Small intestine (tissue), 16 donors: ENCODE data around the gene NEUROG1. TPM values are rescaled to one million over a fixed set of nuclear protein-coding genes. Genes with fewer than 3 reads are reported as not detected.
A peak's percentile ranks its signal among the peaks of the same experiment; 100 is the strongest.

ENCODE experiments used
- DNase-seq, 2 donors: peaks; one replicate each; pipeline versions ENCODE4 v3.0.0 to v3.0.0-alpha.2; 2013
- FAIRE-seq: peaks from 2 replicates; lab custom pipeline; 2012; peaks lifted over from hg19 to GRCh38; lab: Jason Lieb, UNC
- H3K27ac ChIP-seq, 3 donors: one replicate each; pipeline ENCODE4 v1.5.1; 2013; ENCODE audit warnings: low read length in 2 of 3, mild to moderate bottlenecking in 2 of 3, control low read depth in 1 of 3, inconsistent platforms in 1 of 3, low read depth in 1 of 3, moderate library complexity in 1 of 3
- H3K27me3 ChIP-seq, 3 donors: one replicate each; pipeline ENCODE4 v1.6.1; 2013; ENCODE audit warnings: low read length in 3 of 3, inconsistent platforms in 1 of 3; ENCODE audit not compliant: control insufficient read depth in 3 of 3, insufficient read depth in 3 of 3
- H3K36me3 ChIP-seq, 3 donors: one replicate each; pipeline ENCODE4 v1.6.1; 2013; ENCODE audit warnings: low read length in 3 of 3, inconsistent platforms in 1 of 3, low read depth in 1 of 3, mild to moderate bottlenecking in 1 of 3, moderate library complexity in 1 of 3; ENCODE audit not compliant: control insufficient read depth in 3 of 3, insufficient read depth in 2 of 3
- H3K4me1 ChIP-seq, 3 donors: one replicate each; pipeline ENCODE4 v1.6.1; 2013; ENCODE audit warnings: low read length in 2 of 3, inconsistent platforms in 1 of 3, low read depth in 1 of 3, mild to moderate bottlenecking in 1 of 3, moderate library complexity in 1 of 3; ENCODE audit not compliant: control insufficient read depth in 3 of 3, insufficient read depth in 2 of 3
- H3K4me3 ChIP-seq, 3 donors: one replicate each; pipeline ENCODE4 v1.5.1; 2013; ENCODE audit warnings: low read length in 3 of 3, control low read depth in 1 of 3, inconsistent platforms in 1 of 3, low read depth in 1 of 3, mild to moderate bottlenecking in 1 of 3, moderate library complexity in 1 of 3
- H3K9me3 ChIP-seq, 2 donors: one replicate each; pipeline ENCODE4 v1.6.1; 2013; ENCODE audit warnings: low read depth in 1 of 2, low read length in 1 of 2; ENCODE audit not compliant: control insufficient read depth in 2 of 2, insufficient read depth in 1 of 2
- WGBS, 3 donors: extraction: QIAGEN DNeasy Blood & Tissue Kit; methylation state at CpG; one replicate each; pipeline ENCODE4 v1.1.7; 2013; 5-methylcytosine and 5-hydroxymethylcytosine counted together
- long read RNA-seq, 10 donors: transcript quantifications; one replicate each; lab custom pipeline, GENCODE V29; 2026
- polyA plus RNA-seq, 4 donors: library from polyadenylated mRNA; stranded (reverse) in 3 of 4; unstranded in 1 of 4; fragments of 200-250 nt in 3 of 4; fragments of 120-200 nt in 1 of 4; gene quantifications; one replicate each; pipeline versions ENCODE4 v1.2.1 to v1.2.3, GENCODE V29; 2013
- donor health status: healthy with polysubstance abuse.
- donor health status: control.
- donor health status: control.
- donor health status: Bipolar disorder and iron deficiency.
- donor health status: healthy.

Gene NEUROG1, protein sequence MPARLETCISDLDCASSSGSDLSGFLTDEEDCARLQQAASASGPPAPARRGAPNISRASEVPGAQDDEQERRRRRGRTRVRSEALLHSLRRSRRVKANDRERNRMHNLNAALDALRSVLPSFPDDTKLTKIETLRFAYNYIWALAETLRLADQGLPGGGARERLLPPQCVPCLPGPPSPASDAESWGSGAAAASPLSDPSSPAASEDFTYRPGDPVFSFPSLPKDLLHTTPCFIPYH
- polyA plus RNA-seq, result not detected
- long read RNA-seq, donor 1, result 0 reads
- long read RNA-seq, donor 2, result 0 reads
- long read RNA-seq, donor 3, result 0 reads
- long read RNA-seq, donor 4, result 0 reads
- long read RNA-seq, donor 5, result 0 reads
- long read RNA-seq, donor 6, result 0 reads
- long read RNA-seq, donor 7, result 0 reads
- long read RNA-seq, donor 8, result 0 reads
- long read RNA-seq, donor 9, result 0 reads
- long read RNA-seq, donor 10, result 0 reads

DNA sequence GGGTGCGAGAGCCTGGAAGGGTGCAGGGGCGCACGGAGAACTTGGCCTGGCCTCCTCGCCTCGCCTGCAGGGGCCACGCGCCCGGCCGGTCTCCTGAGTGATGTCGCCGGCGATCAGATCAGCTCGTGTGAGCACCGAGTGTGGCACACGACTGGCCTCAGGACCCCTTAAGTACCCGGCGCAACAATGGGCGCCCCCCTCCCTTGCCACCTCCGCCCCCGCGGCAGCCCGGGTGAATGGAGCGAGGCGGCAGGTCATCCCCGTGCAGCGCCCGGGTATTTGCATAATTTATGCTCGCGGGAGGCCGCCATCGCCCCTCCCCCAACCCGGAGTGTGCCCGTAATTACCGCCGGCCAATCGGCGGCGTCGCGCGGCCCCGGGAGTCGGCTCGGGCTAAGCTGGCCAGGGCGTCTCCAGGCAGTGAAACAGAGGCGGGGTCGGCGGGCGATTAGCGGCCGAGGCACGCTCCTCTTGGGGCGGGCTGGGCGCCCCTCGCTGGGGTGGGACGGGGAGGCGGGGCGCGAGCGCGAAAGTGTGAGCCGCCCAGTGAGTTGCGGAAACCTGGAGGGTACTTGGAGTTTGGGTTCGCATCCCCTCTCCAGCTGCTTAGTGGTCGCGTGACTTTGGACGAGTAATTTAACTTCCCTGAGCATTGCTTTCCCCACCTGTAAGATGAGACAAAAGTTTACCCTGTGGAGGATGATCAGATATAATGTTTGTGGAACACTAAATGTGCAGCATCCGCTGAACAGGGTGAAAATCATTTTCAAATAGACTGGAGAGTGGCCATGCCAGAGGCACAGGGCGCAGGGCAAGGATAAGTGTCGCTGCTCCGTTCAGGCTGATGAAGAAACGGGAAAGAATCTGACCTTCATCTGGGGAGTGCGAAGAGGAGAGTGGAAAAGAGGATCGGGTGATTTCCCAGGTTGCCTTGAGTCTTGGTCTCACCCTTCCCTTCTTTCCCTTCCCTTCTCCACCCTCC is at the start of gene NEUROG1:
TSS of gene NEUROG1 (minus strand) at position 145 of the 982 bp plus-strand sequence. CDS start 274 bp downstream, outside the sequence.
- H3K4me1 ChIP-seq, result peaks cover 0 to 5% (median 0%) of the 10 kb centered on the region in 3 donors
- DNase-seq (peak in 1 of 2 donors; percentile 27), FAIRE-seq (no peak)
- WGBS, 3 donors, result 2 to 5% (median 3%) methylated on average over 71 to 74 of the region's 74 CpGs
- peaks cover 19 to 95% (median 56%) of the 10 kb centered on the region in 3 donors for H3K27me3 ChIP-seq
- no peak within 1 kb of the TSS for H3K4me3 ChIP-seq
- no peak within 1 kb of the TSS for H3K27ac ChIP-seq
- H3K9me3 ChIP-seq, result peaks cover 0 to 6% of the 10 kb centered on the region in 2 donors
- no peaks in the 10 kb centered on the region for H3K36me3 ChIP-seq

DNA sequence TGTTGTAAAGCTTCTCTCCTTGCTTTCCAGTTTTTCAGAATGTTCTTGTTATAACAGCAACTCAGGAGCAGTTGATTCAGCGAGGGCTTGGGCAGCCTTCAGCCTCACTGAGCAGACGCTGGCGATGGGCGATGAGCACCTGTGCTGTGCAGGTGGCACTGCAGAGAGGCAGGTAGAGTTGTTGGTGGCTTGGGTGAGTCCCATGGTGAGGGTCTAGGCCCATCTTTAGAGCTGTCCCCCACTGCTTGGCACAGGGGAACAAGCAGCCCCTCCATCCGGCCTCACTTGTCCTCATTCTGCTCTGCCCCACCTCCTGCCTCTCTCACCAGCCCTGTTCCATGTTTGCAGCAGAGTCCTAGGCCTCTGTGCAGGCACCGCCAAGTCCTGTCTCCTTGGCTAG is 49.2 kb upstream of the NEUROG1 start:
- peaks cover 0 to 30% (median 4%) of the 10 kb centered on the region in 3 donors for H3K27me3 ChIP-seq
- 89 to 98% (median 94%) methylated on average over 6 of the region's 6 CpGs for WGBS, 3 donors
- no peaks in the 10 kb centered on the region for H3K4me1 ChIP-seq
- H3K4me3 ChIP-seq, result no peak overlapping the region
- FAIRE-seq (no peak), DNase-seq (no peak)
- peaks cover 0 to 5% of the 10 kb centered on the region in 2 donors for H3K9me3 ChIP-seq
- no peaks in the 10 kb centered on the region for H3K36me3 ChIP-seq
- H3K27ac ChIP-seq, result no peak overlapping the region

DNA sequence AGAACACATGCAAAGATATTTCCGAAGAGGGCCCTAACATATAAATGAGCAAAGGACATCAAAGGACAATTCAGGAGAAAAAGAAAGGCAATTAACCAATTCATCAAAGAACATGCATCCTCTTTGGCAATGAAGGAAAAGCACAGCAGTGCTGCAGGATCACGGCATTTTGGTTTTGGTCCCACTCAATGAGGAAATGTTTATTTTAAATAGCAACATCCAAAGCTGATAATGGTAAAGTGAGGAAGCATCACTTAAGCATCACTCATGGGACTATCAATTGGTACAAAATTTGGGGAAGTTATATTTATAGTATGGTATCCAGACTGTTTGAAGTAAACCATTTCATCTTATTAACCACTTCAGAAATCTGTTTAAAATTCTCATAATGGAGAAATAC is 48.5 kb upstream of the NEUROG1 start:
- Histone ChIP-seq H3K36me3 (no peaks in the 10 kb centered on the region), H3K27me3 (peaks cover 0 to 36% (median 4%) of the 10 kb centered on the region in 3 donors), H3K9me3 (peaks cover 0 to 5% of the 10 kb centered on the region in 2 donors), H3K4me3 (no peak overlapping the region), H3K27ac (no peak overlapping the region), H3K4me1 (no peaks in the 10 kb centered on the region)
- no peak for FAIRE-seq
- no peak for DNase-seq
- WGBS, 3 donors, result 68 to 86% (median 80%) methylated on average over 2 of the region's 2 CpGs

DNA sequence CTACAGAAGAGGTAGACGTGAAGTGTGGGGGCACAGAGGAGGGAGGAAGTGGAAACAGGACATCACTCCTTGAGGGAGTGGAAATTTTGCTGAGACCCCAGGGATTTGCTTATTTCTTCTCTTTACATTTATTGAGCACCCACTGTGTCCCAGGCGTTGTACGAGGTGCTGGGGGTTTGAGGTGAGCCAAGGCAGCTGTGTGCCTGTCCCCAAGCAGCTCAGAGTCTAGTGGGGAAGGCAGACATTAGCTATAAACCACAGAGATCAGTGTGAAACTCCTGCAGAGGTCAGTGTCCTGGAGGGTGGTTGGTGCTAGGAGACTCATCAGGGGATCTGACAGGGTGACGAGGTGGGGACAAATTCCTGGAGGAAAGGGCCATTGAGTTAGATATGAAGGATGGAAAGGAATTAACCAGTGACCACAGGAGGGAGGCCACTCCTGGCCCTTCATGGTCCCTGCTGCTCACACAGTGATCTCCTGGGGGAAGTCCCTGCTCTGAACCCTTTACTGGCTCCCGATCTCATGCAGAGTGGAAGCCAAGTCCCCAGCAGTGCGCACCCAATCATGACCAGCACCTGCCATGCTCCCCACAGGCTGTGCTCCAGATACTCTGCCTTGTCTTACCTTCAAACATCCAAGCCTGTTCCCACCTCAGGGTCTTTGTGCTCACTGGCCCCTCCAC is 46.5 kb upstream of the NEUROG1 start:
- no peak overlapping the region for H3K27ac ChIP-seq
- H3K9me3 ChIP-seq, result peaks cover 0 to 5% of the 10 kb centered on the region in 2 donors
- no peak overlapping the region for H3K4me3 ChIP-seq
- 67 to 85% (median 75%) methylated on average over 6 of the region's 6 CpGs for WGBS, 3 donors
- H3K4me1 ChIP-seq, result no peaks in the 10 kb centered on the region
- FAIRE-seq, result no peak
- H3K27me3 ChIP-seq, result peaks cover 0 to 52% (median 4%) of the 10 kb centered on the region in 3 donors
- DNase-seq, result no peak
- H3K36me3 ChIP-seq, result peaks cover 0 to 5% (median 0%) of the 10 kb centered on the region in 3 donors

DNA sequence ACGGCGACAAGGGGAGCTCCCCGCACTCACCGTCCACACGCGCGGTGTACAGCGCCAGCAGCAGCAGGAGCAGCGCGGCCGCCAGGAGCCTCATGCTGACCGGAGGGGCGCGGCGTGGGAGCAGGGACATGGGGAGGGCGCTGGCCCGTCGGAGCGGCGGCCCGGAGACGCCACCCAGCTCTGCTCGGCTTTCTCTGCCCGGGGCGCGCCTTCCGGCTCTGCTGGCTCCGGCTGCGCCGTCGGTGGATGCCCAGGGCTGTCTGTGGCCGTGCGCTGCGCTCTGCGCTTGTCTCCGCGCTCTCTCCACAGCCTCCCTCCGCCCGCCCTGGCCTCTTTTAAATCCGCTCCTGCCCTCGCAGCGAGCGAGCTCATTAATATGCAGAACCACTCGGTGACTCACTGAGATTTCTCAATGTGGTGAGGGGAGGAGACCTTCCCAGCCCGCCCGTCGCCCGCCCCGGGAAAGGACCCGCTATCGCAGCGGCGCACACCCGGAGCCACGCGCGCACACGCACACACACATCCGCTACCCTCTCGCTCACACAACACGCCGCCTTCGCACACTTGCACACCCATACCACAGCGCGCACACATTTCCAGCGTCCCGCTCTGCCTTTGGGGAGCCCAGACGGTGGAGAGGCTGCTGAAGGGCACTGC is 43.0 kb upstream of the NEUROG1 start, which contains the start of gene CXCL14:
TSS of gene CXCL14 (minus strand) at position 307 of the 657 bp plus-strand sequence. CDS start at position 94, 213 bp downstream.
- Histone ChIP-seq H3K27ac (peak within 1 kb of the TSS in 2 of 3 donors; percentile 42 to 53), H3K36me3 (peaks cover 0 to 10% (median 0%) of the 10 kb centered on the region in 3 donors), H3K4me1 (no peaks in the 10 kb centered on the region), H3K4me3 (peak within 1 kb of the TSS in 2 of 3 donors; percentile 14 to 39), H3K27me3 (peaks cover 0 to 57% (median 4%) of the 10 kb centered on the region in 3 donors), H3K9me3 (no peaks in the 10 kb centered on the region)
- DNase-seq (peak; percentile 24 to 60), FAIRE-seq (no peak)
- 1 to 5% (median 2%) methylated on average over 54 to 68 of the region's 68 CpGs for WGBS, 3 donors

DNA sequence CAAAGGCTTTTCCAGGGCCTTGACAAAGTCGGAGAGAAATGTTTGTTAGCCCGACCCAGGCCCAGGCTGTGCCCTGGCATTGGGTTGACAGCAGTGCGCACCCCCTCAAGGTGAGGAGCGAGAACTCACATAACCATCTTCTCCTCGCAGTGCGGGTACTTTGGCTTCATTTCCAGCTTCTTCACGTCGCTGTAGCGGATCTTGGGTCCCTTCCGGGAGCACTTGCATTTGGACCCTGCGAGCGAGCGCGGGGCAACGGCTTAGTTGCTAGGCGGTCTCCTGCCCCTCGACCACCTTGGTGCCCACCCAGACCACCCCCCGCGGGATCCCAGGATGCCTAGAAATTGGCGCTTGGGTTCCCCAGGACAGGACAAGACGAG is 42.5 kb upstream of the NEUROG1 start:
- peak in 1 of 2 donors; percentile 16 for DNase-seq
- Histone ChIP-seq H3K27me3 (peaks cover 0 to 52% (median 4%) of the 10 kb centered on the region in 3 donors), H3K36me3 (peaks cover 0 to 12% (median 0%) of the 10 kb centered on the region in 3 donors), H3K9me3 (no peaks in the 10 kb centered on the region), H3K27ac (peak overlapping the region in 2 of 3 donors; percentile 10 to 53), H3K4me1 (no peaks in the 10 kb centered on the region), H3K4me3 (peak overlapping the region in 2 of 3 donors; percentile 14 to 39)
- 9 to 19% (median 12%) methylated on average over 20 to 21 of the region's 21 CpGs for WGBS, 3 donors
- FAIRE-seq, result no peak

DNA sequence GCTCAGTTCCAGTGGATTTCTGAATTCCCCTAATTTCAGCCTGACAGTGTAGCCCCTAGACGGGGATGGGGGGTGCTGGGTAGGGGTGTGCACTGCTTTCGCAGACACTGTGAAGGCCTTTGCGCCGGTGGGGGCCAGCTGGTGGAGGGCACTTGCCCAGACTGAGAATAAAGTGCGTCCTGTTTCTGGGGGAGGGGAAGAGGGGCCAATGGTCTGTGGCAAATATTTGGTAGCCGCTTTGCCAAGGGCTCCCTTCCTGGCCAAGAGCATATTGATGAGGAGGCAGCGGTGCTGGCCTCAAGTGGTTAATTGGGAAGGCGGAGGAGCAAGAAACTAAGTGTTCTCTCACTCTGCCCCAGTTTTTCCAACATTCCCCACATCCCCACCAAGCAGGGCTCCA is 41.7 kb upstream of the NEUROG1 start:
- Histone ChIP-seq H3K36me3 (peaks cover 0 to 17% (median 0%) of the 10 kb centered on the region in 3 donors), H3K27me3 (peaks cover 0 to 48% (median 2%) of the 10 kb centered on the region in 3 donors)
- 49 to 87% (median 72%) methylated on average over 8 of the region's 8 CpGs for WGBS, 3 donors

More for the DNA sequence above, 41.7 kb upstream of the NEUROG1 start:
- FAIRE-seq, result no peak
- peak overlapping the region in 1 of 3 donors; percentile 39 for H3K4me3 ChIP-seq
- H3K9me3 ChIP-seq, result no peaks in the 10 kb centered on the region
- H3K4me1 ChIP-seq, result no peaks in the 10 kb centered on the region
- no peak for DNase-seq
- H3K27ac ChIP-seq, result peak overlapping the region in 2 of 3 donors; percentile 25 to 53
